IMR-90 (cell line): ENCODE measurements around the gene ODAD2.

Source experiments
- CEBPB ChIP-seq: IDR thresholded peaks from 2 replicates; pipeline ENCODE4 v1.6.1; 2012; ENCODE audit warnings: low read depth, low read length, improper control_type of control experiment
- CTCF ChIP-seq: conservative IDR thresholded peaks from 2 replicates; pipeline ENCODE4 v1.5.1; 2012; ENCODE audit warnings: mild to moderate bottlenecking, low read depth, low read length, improper control_type of control experiment
- FOS ChIP-seq: fragments of 150-350 bp; IDR thresholded peaks from 2 replicates; pipeline ENCODE4 v1.6.1; 2016; ENCODE audit warnings: low read depth, low read length
- POLR2A ChIP-seq: IDR thresholded peaks from 2 replicates; pipeline ENCODE4 v1.6.1; 2012; ENCODE audit warnings: mild to moderate bottlenecking, low read depth, low read length
- RAD21 ChIP-seq: IDR thresholded peaks from 2 replicates; pipeline ENCODE4 v1.6.1; 2012; ENCODE audit warnings: low read length, improper control_type of control experiment
- SMC3 ChIP-seq: fragments of 150-350 bp; IDR thresholded peaks from 2 replicates; pipeline ENCODE4 v1.6.1; 2016; ENCODE audit warnings: low read depth, mild to moderate bottlenecking, antibody characterized with exemption, low read length, moderate library complexity

- TF ChIP-seq SMC3 (no peak), CTCF (no peak), POLR2A (no peak), RAD21 (no peak), CEBPB (no peak), FOS (no peak)
Measured at GRCh38 chr10:27826369-27826768, 172.5 kb downstream of the ODAD2 start.
